Nucleus accumbens (tissue), 56 donors: ENCODE measurements around the gene ERRFI1.

ENCODE experiments used
- DNase-seq, 56 donors: peaks; one replicate each; lab custom pipeline; 2025; lab: John Stamatoyannopoulos, UW

The ERRFI1 gene

DNA sequence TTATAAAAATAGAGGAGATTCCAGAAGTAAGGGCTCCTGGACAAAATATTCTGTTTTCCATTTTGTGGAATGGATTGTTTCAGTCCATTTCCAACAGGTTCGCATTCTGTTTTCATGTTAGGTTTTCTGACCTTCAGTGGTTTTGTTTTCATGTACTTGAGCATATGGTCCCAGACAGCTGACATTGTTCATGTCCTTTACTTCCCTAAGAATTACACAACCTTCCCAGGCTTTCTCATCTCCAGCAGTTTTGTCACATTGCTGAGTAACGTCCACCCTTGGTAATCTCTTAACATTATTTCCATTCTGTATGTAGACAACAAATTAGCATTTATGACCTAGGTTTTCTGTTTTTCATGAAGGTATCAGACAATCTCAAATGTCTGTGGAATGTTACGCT, 21.0 kb upstream of the ERRFI1 start:
- no peak for DNase-seq

DNA sequence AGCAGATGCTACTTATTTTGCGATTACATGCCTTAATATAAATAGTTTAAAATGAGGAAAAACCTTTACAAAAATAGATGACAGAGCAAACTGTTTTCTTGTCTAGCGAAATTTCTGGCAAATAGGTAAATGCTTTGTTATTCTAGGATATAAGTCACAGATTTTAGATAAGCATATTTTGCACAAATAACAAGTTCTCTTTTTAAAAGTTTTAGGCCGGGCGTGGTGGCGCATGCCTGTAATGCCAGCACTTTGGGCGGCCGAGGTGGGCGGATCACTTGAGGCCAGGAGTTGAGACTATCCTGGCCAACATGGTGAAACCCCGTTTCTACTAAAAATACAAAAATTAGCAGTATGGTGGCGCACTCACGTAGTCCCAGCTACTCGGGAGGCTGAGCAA, 20.3 kb upstream of the ERRFI1 start:
- DNase-seq = no peak

DNA sequence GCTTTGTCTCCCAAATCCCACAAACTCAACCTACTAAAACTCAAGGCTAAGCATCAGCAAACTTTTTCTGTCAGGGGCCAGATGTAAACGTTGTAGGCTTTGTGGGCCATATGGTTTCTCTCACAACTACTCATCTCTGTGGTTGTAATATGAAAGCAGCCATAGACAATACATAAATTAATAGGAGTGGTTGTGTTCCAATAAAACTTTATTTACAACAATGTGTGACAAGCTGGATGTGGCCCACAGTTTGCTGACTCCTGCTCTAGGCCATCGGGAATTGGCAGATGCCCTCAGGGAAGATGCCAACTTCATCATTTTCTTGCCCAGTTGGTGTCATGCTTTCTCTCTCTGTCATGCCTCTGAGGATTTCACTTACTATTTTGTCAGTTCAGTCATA, 17.5 kb upstream of the ERRFI1 start:
- no peak for DNase-seq

DNA sequence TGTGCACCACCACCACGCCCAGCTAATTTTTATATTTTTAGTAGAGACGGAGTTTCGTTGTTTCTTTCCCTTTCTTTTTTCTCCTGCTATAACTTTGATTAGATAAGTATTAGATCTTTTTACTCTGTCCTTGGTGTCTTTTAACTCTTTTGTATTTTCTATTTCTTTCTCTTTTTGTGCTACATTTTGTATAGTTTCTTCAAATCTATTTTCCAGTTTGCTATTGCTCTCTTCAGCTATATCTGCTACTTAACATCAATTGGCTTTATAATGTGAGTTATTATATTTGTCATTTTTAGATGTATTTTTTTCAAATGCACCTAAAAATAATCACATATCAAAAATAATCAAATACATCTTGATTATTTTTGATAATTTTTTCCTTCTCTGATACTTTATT, 16.0 kb upstream of the ERRFI1 start:
- no peak for DNase-seq

DNA sequence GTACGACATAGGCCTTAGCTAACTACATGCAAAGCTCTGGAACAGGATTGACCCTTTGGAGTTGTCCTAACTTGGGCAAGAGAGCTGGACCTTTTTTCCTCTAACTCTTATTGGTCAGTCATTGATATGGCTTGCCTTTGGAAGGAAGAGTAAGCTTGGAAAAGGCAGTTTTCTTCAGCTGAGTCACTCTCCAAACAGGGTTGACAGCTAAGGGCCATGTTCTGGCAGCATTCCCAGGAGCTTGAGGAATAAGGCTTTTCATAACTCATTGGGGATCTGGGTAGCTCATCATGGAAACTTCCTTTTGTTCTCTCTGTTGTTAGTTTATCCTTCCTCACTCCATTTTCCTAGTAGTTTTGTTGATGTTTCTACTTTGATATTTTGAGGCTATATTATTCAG, 14.5 kb upstream of the ERRFI1 start:
- peak in 1 of 56 donors; percentile 11 for DNase-seq

DNA sequence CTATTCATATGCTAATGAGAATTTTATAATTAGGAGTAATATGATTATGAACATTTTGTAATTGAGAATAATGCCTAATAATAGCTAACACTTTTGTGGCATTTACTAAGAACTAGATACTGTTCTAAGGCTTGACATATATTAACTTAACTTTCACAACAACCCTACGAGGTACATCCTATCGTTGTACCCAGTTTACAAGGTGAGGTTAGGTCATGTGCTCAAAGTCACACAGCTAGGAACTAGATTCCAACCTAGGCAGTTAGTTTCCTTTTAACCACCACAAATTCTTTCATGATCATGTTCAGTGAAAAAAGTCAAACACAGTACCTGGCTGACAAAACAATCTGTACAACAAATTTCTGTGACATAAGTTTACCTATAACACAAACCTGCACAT, 13.0 kb upstream of the ERRFI1 start:
- DNase-seq = no peak

DNA sequence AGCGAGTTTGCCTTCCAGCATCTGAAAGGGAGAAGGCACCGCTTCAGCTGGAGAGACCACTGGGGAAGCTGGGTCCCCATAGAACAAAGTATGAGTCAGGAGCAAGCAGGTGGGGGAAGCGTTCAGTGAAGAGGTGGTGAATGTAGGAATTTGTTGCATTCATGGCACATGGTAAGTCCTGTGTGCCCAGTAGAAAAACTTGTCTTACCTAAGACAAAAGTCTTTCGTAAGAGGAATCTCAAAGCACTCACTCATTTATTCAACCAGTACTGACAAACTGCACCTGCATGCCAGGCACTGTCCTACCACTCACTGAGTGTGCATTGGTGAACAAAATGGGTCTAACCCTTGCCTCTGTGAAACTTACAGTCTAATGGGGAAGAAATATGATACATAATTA, 9.2 kb upstream of the ERRFI1 start:
- no peak for DNase-seq

DNA sequence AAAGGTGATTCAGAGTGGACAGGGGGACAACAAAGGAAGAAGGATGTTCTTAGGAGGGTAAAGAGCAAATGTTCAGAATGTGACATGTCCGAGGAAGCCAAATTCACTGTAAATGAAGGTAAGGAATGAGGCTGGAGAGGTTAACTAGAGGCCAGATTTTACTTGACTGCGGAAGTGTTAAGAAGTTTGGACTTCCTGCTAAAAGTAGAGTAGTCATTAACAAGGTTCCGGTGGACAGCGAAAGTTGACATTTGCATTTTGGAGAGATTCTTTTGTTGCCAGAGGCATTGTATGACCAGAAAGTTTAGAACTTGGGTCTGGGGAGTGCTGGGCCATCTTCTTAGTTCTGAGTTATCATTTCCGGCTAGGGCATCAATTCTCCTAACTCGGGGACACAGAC, 7.2 kb upstream of the ERRFI1 start:
- no peak for DNase-seq

DNA sequence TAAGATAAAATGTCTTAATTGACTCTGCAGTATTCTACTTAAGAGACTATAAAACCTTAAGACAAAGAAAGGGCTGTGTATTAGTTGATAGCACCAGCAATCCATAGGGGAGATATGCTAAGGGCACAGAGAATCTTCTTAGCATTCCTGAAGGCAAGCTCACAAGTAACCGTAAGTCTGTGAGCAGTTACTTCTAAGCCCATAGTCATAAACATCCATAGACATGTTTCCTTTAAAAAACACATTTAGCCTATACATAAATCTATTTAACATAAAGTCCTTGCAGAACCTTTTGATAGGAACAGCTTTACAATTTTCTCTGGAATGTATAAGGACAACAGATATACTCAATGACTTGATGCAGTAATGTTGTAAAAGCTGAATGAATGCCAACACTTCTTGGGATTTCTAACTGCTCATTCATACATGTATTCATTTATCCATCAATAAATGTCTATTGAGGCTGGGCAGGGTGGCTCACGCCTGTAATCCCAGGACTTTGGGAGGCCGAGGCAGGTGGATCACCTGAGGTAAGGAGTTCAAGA, 6.3 kb upstream of the ERRFI1 start:
- no peak for DNase-seq

DNA sequence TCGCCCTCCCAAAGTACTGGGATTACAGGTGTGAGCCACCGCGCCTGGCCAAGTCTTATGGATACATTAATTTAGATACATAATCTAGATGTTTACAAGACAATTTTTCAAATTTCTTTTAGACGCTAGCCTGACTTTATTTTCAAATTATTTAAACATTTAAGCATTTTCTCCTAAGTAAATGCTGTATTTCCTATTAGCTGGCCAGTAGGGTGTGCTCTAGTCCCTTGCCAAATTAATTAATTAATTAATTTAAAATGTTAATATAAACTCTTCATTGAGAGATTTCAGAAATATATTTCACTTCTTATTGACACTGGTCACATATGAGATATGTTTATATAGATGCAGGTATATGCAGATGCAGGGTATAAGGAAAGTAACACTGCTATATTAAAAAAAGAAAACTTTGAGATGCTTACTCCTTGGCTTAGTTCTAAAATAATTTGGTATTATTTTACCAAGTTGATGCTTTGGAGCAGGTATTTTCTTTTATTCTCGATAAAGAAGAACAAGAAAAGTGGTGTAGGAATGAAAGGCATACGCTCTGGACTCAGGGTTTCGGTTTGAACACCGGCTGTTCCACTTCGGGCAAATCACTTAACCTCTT, 5.2 kb upstream of the ERRFI1 start:
- no peak for DNase-seq

DNA sequence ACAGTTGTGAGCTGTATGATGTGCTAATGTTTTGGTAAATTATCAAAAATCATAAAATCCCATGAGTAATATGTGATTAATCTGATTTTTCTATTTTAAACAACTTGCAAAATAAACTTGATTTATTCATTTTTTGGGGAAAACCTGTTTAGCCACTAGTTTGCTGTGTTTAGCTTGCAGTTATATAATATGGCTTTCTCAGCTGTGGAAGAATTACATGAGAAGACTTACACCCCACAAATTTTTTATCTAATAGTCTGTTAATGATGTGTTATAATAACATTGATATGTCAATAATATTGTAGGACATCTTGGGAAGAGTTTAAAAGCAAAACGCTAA, 2.4 kb upstream of the ERRFI1 start:
- no peak for DNase-seq

DNA sequence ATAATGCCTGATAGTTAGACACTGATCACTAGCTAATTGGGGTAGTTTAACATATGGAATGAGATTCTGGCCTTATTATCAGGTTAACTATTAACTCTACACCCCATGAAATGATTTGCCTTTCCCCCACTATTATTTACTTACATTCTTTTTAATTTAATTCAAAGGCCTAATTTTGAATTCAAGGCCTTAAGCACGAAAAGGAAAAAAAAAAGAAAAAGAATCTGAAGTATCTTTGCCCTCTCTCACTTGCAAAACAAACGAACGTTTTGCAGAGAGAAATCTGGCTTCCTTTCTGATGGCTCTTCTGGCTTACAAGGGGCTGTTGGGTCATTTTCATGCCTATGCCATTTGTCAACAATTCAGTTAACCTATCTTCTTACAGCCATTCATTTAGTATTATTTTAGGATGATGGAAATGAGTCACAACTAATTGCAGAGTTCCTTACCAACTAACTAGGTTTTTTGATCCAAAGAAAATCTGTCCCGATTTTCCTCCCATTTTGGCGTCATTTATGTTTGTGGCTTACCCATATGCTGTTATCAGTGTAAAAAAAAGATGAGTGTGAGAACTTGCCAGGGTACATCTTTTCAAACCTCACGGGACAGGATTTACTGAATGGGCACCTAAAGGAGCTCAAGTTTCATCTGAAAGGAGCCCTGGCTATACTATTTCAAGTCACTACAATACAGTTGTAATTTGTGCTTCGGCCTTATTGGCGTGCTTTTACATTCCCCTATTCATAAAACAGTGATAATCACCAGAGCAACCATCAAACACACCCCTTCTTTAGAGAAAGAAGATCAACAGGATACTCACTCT, 1.9 kb upstream of the ERRFI1 start:
- DNase-seq = no peak

DNA sequence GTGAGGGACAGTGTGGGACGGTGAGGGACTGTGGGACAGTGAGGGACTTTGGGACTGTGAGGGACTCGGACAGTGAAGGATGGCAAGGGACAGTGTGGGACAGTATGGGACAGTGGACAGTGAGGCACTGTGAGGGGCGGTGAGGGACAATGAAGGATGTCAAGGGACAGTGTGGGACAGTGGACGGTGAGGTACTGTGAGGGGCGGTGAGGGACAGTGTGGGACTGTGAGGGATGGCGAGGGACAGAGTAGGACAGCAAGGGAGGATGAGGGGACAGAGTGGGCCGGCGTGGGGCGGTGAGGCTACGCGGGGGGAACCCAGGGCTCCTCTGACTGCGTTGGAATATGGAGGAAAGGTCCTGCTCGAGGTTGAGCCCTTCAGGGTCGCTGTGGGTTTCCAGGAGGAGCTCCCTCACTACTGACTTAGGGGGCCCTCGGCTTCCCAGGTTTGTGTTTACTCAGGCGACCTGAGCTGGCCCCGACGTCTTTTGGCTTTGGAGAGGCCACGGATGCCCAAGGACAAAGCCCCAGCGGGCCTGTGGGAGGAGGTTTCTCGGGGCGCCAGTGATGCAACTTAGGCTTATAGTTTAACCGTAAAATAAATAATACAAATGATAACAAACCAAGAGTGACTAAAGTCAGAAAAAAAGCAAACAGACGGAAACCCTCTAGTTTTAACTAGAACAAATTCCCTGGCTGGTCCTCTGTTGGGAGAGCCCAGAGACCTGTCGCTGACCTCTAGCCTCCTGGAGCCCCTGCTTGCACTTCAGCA, 1.1 kb upstream of the ERRFI1 start:
- DNase-seq = peak in 1 of 56 donors; percentile 11

DNA sequence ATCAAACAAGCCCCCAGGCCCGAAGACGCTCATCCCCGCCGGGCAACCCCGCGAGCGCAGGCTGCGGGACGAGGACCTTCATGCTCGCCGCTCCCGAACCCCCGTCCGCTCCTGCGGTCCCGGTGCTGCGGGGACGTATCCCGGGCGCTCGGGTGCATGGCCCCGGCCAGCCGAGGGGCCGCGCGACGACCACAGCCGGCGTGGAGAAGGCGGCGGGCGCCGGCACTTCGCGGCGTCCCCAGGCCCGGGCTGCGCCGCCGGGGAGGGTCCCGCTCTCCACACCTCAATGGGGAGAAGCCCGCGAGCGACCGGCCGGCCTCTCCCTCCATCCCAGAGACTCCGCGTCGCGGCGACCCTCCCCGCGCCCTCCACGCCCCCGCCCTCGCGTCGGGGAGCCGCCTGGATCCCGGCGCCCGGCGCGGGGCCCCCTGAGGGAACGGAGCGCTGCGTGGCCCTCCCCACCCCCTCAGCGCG, 401 bp downstream of the ERRFI1 start:
- peak in 5 of 56 donors; percentile 43 to 60 (median 53) for DNase-seq

DNA sequence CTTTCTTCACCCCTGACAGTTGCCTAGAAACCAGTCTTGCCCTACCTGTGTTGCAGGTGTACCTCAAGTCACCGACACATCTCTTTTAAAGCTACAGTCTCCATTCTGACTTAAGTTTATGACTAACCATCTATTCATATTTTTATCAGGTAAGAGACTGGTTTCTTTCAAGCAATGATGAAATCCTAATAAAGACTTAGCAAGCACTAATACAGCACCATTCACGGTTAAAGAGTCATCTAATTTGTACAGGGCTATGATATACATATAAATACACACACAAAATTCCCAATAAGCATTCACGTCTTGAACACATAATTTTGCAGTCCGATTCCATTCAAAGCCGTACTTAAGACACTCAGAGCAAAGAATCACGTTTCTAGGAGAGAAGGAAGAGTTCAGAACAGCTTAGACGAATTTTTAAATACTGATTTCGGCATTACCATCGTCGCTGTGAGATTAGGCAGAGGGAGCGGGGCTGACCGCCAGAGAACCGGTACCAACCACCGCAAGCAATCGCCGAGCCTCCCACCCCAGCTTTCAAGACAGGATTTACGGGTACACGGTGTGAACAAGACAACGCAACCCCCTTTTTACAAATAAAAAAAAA, 943 bp downstream of the ERRFI1 start:
- DNase-seq = peak in 3 of 56 donors; percentile 14 to 42 (median 26)

DNA sequence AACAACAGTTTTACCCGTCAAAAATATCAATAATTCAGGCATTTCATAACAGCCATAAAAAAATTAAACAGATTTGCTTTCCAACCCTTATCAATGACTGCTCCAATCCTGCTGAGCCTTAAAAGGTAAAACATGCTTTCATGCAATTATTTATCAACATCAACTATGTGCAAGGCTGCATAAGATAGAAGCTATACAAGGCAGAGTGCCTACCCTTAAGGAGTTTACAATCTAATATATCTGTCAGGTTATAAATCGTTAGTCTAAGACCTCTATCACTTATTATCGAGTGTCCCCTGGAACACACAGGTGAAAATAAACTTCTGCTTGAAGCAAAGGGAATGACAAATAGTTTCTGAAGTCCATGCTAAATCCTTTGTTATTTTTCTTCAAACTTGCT, 1.8 kb downstream of the ERRFI1 start:
- no peak for DNase-seq

DNA sequence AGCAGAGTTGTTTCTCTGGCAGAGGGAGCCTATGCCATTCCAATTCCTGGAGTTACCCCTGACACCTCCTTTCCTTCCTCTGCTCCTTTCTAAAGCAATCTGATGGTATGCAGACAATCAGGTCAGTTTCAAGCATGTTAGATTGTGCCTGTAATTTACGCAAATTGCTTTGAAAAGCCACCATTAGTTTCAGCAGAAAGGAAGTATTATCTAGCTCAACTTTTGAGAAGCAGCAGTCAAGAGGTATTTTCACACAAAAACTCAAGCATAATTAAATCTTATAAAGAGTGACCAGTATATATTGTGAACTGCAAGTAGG, 2.2 kb downstream of the ERRFI1 start:
- no peak for DNase-seq

DNA sequence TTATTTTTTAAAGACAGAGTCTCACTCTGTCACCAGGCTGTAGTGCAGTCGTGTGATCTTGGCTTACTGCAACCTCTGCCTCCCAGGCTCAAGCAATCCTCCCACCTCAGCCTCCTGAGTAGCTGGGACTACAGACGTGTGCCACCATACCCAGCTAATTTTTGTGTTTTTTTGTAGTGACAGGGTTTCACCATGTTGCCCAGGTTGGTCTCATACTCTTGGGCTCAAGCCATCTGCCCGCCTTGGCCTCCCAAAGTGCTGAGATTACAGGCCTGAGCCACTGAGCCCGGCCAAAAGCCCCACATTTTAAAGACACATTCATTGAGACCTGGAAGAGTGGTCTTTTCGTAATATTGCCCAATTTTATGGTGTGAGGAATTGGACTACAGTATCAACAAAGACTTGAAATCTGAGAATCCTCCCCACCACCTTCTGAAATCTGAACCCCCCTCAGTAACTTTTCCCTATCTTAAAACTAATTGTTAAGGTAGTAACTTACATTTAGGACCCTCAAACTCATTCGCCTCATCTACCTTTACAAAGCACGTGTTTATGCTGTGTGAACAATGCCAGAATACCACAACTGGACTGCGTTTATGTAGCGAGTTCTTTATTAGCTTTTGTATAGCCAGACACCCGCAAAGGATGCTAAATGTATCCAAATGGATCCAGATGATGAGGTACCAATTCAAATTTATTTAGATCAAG, 2.7 kb downstream of the ERRFI1 start:
- DNase-seq = no peak

DNA sequence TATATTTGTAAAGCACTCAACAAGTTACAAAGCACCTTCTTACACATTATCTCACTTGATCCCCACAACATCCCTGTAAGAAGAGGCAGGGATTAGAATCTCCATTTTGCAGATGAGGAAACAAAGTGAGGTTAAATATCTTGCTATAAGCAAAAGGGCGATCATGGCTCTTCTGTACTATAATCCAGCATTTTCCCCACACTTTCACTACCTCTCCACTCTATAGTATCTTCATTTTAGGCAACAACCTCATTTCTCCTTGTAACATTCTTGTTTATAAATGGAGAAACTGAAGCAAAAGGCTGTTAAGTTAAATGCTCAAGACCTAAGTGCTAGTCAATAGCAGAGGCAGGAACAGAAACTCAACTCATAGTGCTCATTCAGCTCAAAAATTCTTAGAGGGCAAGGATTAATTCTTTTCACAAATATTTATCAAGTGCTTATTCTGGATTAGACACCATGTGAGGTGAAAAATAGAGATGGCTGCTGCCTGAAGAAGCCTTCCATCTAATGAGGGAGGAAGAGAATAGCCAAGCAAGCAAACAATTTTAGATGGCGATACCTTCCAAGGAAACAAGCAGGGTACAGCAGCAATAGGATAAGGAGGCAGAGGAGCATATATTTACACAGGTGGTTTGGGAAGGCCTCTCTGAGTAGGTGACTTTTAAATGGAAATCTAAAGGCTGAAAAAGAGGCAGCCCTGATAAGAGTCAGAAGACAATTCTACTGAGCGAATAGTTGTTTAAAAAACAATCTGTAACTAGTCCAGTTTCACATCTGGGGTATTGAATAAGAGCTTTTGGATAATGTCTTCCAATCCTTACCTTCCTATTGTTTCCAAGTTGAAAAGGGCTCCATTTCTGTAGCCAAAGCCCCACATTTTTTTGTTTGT, 3.5 kb downstream of the ERRFI1 start:
- no peak for DNase-seq
